Left lung (tissue), 10 donors: ENCODE data around the gene CLEC6A. TPM values are rescaled to one million over a fixed set of nuclear protein-coding genes. Genes with fewer than 3 reads are reported as not detected.

Experiments used
- ATAC-seq: fragments of 200-7000 bp; cut with Tn5 transposase; one replicate; pipeline ENCODE4 v1.9.1; 2020; ENCODE audit warnings: moderate library complexity
- DNase-seq, 4 donors: peaks; one replicate each; pipeline ENCODE4 v3.0.0-alpha.2; 2013 to 2020
- H3K27ac ChIP-seq, 2 donors: fragments of 200-600 bp; sonication (generic) in 1 of 2; one replicate each; pipeline versions ENCODE4 v1.5.0 to v1.8.0; 2020 to 2021
- H3K27me3 ChIP-seq, 2 donors: fragments of 200-600 bp; sonication (generic) in 1 of 2; one replicate each; pipeline versions ENCODE4 v1.5.0 to v1.8.0; 2020 to 2021
- H3K36me3 ChIP-seq, 2 donors: fragments of 200-600 bp; sonication (generic) in 1 of 2; one replicate each; pipeline versions ENCODE4 v1.5.0 to v1.8.0; 2020 to 2021
- H3K4me1 ChIP-seq, 2 donors: fragments of 200-600 bp; one replicate each; pipeline ENCODE4 v1.8.0; 2021
- H3K4me3 ChIP-seq, 2 donors: fragments of 200-600 bp; sonication (generic) in 1 of 2; one replicate each; pipeline versions ENCODE4 v1.5.0 to v1.8.0; 2020 to 2021; ENCODE audit warnings: mild to moderate bottlenecking in 1 of 2
- H3K9me3 ChIP-seq, 2 donors: fragments of 200-600 bp; sonication (generic) in 1 of 2; one replicate each; pipeline versions ENCODE4 v1.5.0 to v1.8.0; 2020 to 2021
- intact Hi-C, 2 donors: fragments of 100-400 bp; cut with DNase I; formaldehyde crosslinking; loops; one replicate each; pipeline versions ENCODE4 v1.11.2 to v1.14.2; 2022
- polyA plus RNA-seq, 6 donors: library from polyadenylated mRNA; unstranded; fragments of 120-200 nt; gene quantifications; one replicate each; pipeline ENCODE4 v1.2.1, GENCODE V29; 2013; ENCODE audit not compliant: insufficient read length in 6 of 6
- total RNA-seq, 2 donors: library from RNA; stranded (reverse); fragmentation: NEBNext Ultra II Directional; extraction: Animal tissue kit (Norgen Biotek cat#: 25700); gene quantifications; one replicate each; pipeline ENCODE4 v1.2.1, GENCODE V29; 2021
- TF ChIP-seq, protein P1 (sequence below), 2 donors: fragments of 200-600 bp; sonication (generic) in 1 of 2; IDR thresholded peaks; one replicate each; pipeline versions ENCODE4 v1.5.0 to v1.8.0; 2021; ENCODE audit warnings: antibody characterized with exemption in 2 of 2
- donor health status: DM: no; HTN: yes; CAD: no.
- donor health status: DM: no; HTN: no; CAD: no.

Gene CLEC6A
- total and polyA plus RNA-seq, 8 donors = 0.32 to 0.42 TPM; not detected in 6

DNA sequence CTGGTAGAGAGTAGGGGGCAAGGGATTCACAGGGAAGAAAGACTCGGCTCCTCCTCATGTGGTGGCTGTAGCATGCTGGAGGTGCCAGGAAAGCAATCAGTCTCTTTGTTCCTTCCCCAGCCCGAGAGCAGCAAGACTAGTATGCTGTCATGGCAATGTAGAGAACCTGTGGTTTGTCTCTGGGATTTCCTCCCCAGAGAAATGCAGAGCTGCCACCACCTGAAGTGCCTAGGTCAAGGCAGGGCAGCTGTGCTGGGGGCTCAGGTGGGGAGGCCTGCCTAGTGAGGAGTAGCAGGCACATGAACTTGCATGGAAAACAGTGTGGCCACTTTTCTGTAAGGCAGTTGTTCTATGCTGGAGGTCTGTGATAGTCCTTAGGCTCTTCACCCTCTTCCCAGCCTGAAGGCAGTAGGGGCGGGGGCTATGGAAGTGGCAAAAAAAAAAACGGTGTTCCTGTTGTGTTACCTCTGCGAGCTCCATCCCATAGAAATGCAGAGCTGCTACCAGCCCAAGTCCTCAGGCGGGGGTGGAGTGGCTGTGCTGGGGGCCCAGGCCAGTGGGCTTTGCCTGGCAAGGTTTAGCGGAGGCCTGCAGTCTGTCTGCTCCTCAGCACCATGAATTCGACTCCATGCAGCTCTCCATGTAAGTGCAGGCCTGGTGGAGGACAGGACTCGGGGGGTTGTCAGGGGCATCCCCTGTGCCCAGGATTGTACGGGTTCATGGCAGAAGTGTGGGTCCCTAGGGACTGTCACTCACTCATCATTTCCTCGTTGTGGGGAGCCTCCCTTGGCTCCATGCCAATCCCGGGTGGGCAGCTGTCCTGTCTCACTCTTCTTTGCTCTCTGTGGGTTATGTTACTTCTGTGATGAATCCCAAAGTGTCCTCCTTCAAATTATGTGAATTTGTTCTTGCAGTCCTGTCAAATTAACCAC lies 53.4 kb downstream of the CLEC6A start:
- Histone ChIP-seq H3K9me3 (no peaks in the 10 kb centered on the region), H3K4me1 (peaks cover 0 to 13% of the 10 kb centered on the region in 2 donors), H3K27ac (no peak overlapping the region), H3K27me3 (peaks cover 0 to 6% of the 10 kb centered on the region in 2 donors), H3K4me3 (no peak overlapping the region), H3K36me3 (no peaks in the 10 kb centered on the region)
- TF ChIP-seq, protein P1, sequence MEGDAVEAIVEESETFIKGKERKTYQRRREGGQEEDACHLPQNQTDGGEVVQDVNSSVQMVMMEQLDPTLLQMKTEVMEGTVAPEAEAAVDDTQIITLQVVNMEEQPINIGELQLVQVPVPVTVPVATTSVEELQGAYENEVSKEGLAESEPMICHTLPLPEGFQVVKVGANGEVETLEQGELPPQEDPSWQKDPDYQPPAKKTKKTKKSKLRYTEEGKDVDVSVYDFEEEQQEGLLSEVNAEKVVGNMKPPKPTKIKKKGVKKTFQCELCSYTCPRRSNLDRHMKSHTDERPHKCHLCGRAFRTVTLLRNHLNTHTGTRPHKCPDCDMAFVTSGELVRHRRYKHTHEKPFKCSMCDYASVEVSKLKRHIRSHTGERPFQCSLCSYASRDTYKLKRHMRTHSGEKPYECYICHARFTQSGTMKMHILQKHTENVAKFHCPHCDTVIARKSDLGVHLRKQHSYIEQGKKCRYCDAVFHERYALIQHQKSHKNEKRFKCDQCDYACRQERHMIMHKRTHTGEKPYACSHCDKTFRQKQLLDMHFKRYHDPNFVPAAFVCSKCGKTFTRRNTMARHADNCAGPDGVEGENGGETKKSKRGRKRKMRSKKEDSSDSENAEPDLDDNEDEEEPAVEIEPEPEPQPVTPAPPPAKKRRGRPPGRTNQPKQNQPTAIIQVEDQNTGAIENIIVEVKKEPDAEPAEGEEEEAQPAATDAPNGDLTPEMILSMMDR (IDR thresholded peaks at IDR 0.05) = no peak
- intact Hi-C loops = no loop called here
- no peak for DNase-seq
- ATAC-seq = no peak

DNA sequence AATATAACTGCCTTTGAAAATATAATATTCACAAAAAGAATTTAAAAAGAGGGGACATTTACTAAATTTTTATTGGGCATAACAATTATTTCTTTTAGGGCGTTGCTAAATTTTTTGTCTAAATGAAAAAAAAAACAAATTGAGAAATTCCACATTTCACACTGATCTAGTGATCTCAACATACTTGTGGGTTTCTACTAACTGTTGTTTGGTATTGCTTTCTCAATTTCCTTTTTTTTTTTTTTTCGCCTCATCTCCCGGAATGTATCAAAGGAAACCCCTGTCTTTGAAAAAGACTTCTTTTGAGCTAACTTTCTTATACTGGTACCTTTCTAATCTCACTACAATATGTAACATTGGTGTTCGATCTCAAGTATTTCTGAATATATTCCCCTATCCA lies 57.5 kb downstream of the CLEC6A start, which contains the start of gene CLEC4D:
CLEC4D (plus strand) TSS at position 248 of the 400 bp plus-strand sequence. CDS start 230 bp downstream, outside the sequence.
- TF ChIP-seq, protein P1 (IDR thresholded peaks at IDR 0.05) = no peak
- no peak for DNase-seq
- intact Hi-C loops = no loop called here
- Histone ChIP-seq H3K4me3 (peak within 1 kb of the TSS in 1 of 2 donors; percentile 22), H3K36me3 (no peaks in the 10 kb centered on the region), H3K27ac (peak within 1 kb of the TSS in 1 of 2 donors; percentile 91), H3K4me1 (peaks cover 0 to 22% of the 10 kb centered on the region in 2 donors), H3K9me3 (no peaks in the 10 kb centered on the region), H3K27me3 (peaks cover 0 to 5% of the 10 kb centered on the region in 2 donors)
- no peak for ATAC-seq

DNA sequence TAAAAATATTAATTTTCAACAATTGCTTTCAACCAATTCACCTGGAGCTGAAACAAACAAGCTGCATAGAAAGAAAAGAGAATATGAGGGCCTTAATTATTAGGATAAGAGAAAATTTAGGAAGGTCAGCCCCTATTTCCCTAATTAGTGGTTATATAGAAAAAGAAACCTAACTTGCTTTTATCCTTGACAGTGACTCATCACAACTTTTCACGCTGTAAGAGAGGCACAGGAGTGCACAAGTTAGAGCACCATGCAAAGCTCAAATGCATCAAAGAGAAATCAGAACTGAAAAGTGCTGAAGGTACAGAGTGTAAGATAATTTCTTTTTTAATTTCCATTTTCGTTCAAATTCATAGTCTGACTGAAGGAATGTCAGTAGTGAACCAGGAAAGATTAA lies 62.2 kb downstream of the CLEC6A start:
- Histone ChIP-seq H3K9me3 (peaks cover 0 to 3% of the 10 kb centered on the region in 2 donors), H3K4me1 (peaks cover 0 to 22% of the 10 kb centered on the region in 2 donors), H3K4me3 (no peak overlapping the region), H3K36me3 (no peaks in the 10 kb centered on the region), H3K27ac (no peak overlapping the region), H3K27me3 (no peaks in the 10 kb centered on the region)
- TF ChIP-seq, protein P1 (IDR thresholded peaks at IDR 0.05) = no peak
- intact Hi-C loops = no loop called here
- DNase-seq (no peak), ATAC-seq (no peak)

DNA sequence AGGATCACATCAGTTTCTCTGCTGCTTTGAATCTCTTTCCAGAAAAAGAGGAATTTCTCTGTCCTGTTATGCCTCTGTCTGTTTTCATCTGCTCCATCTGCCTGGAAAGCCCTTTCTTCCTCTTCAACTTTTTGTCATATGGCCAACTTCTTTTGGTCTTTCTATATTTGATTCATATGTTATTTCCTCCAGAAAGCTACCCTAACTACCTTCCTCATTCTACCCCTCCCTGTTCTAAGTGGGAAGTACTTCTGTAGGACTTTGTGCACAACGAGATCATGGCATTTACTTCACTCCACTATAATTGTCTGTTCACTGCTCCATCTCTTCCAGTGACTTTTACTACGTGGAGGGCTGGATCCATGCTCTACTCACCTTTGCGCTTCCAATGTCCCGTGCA lies 63.4 kb downstream of the CLEC6A start:
- DNase-seq = no peak
- peak overlapping the region in 1 of 2 donors; percentile 63 for H3K27ac ChIP-seq
- peaks cover 0 to 22% of the 10 kb centered on the region in 2 donors for H3K4me1 ChIP-seq
- intact Hi-C loops = no loop called here
- H3K27me3 ChIP-seq = no peaks in the 10 kb centered on the region
- H3K4me3 ChIP-seq = no peak overlapping the region
- no peaks in the 10 kb centered on the region for H3K36me3 ChIP-seq
- TF ChIP-seq, protein P1 (IDR thresholded peaks at IDR 0.05) = no peak
- H3K9me3 ChIP-seq = peaks cover 0 to 5% of the 10 kb centered on the region in 2 donors
- no peak for ATAC-seq
